ENCODE results near the gene ANKRD65. TPM values are rescaled to one million over a fixed set of nuclear protein-coding genes. Genes with fewer than 3 reads are reported as not detected.

Gene ANKRD65
- 10 to 100 TPM in 2 of 4 donors, 1 to 10 TPM in 2; 4.1 to 15.4 (median 8.7) TPM for total RNA-seq

DNA sequence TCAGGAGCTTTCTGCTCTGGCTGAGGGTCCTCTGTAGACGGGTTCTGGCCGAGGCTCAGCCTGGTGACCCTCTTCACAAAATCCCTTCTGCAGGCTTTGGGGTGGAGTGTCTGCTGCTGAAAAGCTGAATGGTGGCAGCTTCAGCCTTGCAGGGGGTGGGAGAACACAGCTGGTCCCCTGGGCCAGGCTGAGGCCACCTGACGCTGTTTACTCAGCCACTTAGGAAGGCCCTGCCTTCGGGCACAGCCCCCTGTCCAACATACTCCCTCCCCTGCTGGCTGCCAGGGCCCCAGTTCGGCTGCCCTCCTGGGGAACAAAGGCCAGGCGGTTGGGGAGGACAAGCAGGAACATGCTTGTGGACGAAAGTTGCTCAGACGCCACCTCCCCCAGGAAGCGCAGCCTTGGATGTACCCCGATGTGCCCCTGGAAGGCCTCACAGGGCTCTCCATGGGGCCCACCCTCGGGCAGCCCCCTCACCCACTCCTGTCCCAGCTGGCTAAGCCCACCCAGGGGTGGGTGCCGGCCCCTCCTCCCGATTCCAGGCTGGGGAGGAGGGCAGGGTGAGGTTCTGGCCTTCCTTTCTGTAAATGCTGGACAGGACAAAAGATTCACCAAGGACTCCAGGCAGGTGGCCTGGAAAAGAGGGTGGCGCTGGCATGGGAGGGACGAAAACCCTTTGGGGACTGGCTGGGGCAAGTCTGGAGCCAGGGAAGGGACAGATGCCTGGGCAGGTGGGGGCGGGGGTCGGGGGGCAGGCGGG lies at the start of gene ANKRD65:
Gene ANKRD65, minus strand, starts transcription at position 130 of the 760 bp plus-strand sequence. CDS start 271 bp downstream, outside the sequence.
- TF ChIP-seq, protein P1, sequence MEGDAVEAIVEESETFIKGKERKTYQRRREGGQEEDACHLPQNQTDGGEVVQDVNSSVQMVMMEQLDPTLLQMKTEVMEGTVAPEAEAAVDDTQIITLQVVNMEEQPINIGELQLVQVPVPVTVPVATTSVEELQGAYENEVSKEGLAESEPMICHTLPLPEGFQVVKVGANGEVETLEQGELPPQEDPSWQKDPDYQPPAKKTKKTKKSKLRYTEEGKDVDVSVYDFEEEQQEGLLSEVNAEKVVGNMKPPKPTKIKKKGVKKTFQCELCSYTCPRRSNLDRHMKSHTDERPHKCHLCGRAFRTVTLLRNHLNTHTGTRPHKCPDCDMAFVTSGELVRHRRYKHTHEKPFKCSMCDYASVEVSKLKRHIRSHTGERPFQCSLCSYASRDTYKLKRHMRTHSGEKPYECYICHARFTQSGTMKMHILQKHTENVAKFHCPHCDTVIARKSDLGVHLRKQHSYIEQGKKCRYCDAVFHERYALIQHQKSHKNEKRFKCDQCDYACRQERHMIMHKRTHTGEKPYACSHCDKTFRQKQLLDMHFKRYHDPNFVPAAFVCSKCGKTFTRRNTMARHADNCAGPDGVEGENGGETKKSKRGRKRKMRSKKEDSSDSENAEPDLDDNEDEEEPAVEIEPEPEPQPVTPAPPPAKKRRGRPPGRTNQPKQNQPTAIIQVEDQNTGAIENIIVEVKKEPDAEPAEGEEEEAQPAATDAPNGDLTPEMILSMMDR (IDR thresholded peaks at IDR 0.05; ENCODE audit: low read depth), result no peak

DNA sequence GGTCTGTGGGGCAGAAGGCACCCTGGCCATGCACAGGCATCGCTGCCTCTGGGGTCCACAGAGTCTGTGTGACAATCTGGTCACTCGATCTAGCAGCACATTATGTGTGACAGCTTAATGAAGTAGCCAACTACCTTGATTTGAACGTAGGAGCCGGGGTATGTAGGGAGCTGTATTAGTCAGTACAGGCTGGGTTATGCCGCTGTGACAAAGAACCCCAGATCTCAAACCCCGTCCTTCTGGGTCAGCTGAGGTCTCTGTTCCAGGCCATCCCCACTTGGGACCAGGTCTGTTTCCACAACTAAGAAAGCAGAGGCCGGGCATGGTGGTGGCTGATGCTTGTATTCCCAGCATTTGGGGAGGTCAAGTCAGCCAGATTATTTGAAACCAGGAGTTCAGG lies 42.2 kb upstream of the ANKRD65 start:
- TF ChIP-seq, protein P1 (IDR thresholded peaks at IDR 0.05; ENCODE audit: low read depth), result no peak

DNA sequence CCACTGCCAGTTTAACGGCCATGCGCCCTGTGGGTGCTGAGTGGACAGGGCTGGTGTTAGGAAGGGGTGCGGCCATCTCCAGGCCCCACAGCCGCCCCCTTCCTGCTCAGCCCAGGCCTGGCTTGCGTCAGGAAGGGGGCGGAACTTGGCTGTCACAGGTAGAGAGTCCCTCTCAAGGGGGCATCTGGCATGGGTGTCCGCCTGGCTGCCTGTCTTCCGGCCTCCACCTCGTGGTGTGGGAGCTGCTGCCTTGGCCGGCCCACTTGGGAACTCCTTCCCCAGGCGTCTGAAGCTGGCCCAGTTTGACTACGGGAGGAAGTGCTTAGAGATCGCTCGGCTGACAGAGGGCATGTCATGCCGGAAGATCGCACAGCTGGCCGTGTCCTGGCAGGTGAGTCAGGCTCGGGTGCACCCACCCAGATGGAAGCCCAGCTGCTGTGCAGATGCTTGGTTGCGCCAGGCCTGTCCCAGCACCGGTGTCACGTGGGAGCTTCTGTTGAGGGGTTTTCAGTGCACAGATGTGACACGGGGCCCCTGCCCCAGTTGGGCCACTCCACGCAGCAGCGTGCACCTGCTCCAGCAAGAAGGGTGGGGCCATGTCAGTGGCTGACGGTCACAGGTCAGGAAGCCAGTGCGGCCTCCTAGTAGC lies 41.4 kb upstream of the ANKRD65 start:
- TF ChIP-seq, protein P1 (IDR thresholded peaks at IDR 0.05; ENCODE audit: low read depth), result no peak

DNA sequence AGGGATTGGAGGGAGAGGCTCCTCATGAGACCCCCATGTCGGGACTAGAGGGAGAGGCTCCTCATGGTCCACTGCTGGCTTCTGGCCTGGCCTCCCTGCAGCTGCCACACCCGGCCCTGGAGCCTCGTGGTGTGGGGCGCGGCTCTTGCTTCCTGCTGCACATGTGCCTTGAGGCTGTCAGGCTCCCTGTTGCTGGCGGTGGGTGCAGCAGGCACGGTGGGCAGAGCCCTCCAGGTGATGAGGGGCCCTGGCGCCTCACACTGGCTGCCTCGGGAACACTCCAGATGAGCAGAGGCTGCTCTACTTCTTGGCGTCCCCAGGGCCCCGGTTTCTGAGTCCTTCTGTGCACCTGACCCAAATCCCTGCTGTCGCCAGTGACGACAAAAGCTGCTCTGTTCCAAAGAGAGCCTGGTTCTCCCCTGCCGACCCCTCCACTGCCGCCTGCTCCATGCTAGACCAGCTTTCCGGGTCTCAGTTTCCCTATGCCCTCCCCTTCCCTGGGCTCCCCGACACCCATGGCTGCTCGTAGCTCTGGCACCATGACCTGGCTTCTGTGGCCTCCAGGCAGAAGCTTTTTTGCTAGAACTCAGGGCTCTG lies 40.7 kb upstream of the ANKRD65 start:
- TF ChIP-seq, protein P1 (IDR thresholded peaks at IDR 0.05; ENCODE audit: low read depth), result no peak

DNA sequence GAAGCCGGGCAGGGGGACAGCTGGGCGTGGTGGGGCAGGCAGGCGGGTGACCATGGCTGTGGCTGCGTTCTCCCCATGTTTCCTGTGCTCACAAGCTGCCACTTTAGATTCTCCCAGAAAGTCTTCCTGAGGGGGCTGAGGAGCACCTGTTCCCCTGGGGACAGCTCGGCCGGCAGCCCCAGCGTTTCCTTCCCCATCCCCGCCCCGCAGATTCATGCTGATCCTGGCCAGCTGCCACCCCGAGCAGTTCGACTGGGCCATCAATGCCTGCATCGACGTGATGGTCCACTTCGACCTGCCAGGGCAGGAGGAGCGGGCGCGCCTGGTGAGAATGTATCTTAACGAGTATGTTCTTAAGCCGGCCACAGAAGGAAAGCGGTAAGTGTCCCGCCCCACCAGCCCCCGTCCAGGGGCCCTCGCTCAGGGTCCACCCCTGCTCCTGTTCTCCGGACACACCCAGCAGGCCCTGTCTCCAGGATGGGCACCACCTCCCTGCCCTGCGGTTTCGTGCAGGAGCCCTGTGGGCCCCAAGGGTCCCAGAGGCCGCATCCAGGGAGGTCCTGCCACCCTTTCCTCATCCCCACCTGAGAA lies 39.6 kb upstream of the ANKRD65 start:
- TF ChIP-seq, protein P1 (IDR thresholded peaks at IDR 0.05; ENCODE audit: low read depth), result no peak

DNA sequence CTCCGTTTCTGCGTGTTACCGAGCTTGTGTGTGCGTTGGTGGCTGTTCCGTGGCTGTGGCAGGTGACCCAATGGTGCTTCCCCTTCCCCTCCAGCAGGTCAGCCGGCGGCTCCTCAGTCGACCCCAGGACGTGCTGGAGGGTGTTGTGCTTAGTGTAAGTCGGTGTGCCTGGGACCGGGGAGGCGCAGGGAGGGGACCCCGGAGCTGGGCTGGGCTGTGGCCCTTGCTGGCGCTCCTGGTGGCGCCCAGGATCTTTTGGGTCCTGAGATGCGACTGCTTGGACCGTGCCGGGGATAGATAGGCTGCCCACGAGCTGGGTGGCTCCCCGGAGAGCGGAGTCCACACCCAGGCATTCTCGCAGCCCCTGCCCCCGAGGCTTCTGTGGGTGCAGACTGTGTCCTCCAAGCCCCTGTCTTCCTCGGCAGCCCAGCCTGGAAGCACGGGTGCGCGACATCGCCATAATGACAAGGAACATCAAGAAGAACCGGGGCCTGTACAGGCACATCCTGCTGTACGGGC lies 34.3 kb upstream of the ANKRD65 start:
- TF ChIP-seq, protein P1 (IDR thresholded peaks at IDR 0.05; ENCODE audit: low read depth), result no peak
